Tibial nerve (tissue), 4 donors: Measurements from ENCODE around the gene NR2F2. TPM values are rescaled to one million over a fixed set of nuclear protein-coding genes. Genes with fewer than 3 reads are reported as not detected.

Experiments used
- DNase-seq, 2 donors: peaks; one replicate each; pipeline ENCODE4 v3.0.0-alpha.2; 2019; ENCODE audit warnings: low spot score in 2 of 2
- H3K27ac ChIP-seq, 4 donors: fragments of 200-600 bp; sonication (generic) in 3 of 4; one replicate each; pipeline ENCODE4 v1.5.1; 2017 to 2019; ENCODE audit warnings: mild to moderate bottlenecking in 1 of 4
- H3K27me3 ChIP-seq, 2 donors: fragments of 200-600 bp; sonication (generic) in 1 of 2; one replicate each; pipeline versions ENCODE4 v1.5.1 to v1.6.0; 2017 to 2019
- H3K36me3 ChIP-seq, 3 donors: fragments of 200-600 bp; sonication (generic); one replicate each; pipeline ENCODE4 v1.5.1; 2018 to 2019
- H3K4me1 ChIP-seq, 4 donors: fragments of 200-600 bp; sonication (generic) in 3 of 4; one replicate each; pipeline ENCODE4 v1.5.1; 2017 to 2019
- H3K4me3 ChIP-seq, 4 donors: fragments of 200-600 bp; sonication (generic) in 3 of 4; one replicate each; pipeline ENCODE4 v1.5.1; 2017 to 2019; ENCODE audit warnings: mild to moderate bottlenecking in 1 of 4, moderate library complexity in 1 of 4
- H3K9me3 ChIP-seq, 4 donors: fragments of 200-600 bp; sonication (generic) in 3 of 4; one replicate each; pipeline ENCODE4 v1.5.1; 2017 to 2019
- CTCF ChIP-seq, 5 experiments: fragments of 200-600 bp in 3 of 5; fragments of 450-650 bp in 2 of 5; sonication (generic) in 3 of 5; IDR thresholded peaks; one replicate each; pipeline ENCODE4 v1.5.1; 2016 to 2019; ENCODE audit warnings: antibody characterized with exemption in 5 of 5, mild to moderate bottlenecking in 3 of 5, moderate library complexity in 2 of 5
- EP300 ChIP-seq, 2 donors: sonication (generic); formaldehyde crosslinking; IDR thresholded peaks; one replicate each; pipeline ENCODE4 v1.6.1; 2017; ENCODE audit warnings: antibody characterized with exemption in 2 of 2, mild to moderate bottlenecking in 1 of 2
- POLR2A ChIP-seq, 2 donors: fragments of 450-650 bp; IDR thresholded peaks; one replicate each; pipeline ENCODE4 v1.6.1; 2017; ENCODE audit warnings: antibody characterized with exemption in 2 of 2, mild to moderate bottlenecking in 2 of 2, moderate library complexity in 2 of 2
- WGBS, 2 donors: methylation state at CpG; one replicate each; pipeline ENCODE4 v1.1.5; 2018; 5-methylcytosine and 5-hydroxymethylcytosine counted together
- total RNA-seq, 4 donors: library from RNA; depleted of rRNA; stranded (reverse); fragments of >200 nt; gene quantifications; one replicate each; pipeline ENCODE4 v1.1.0, GENCODE V29; 2016

The NR2F2 gene
- total RNA-seq, 4 donors from 2014 or later: 70.8 to 129 (median 124) TPM

GRCh38 chr15:96341513-96342405, 11.3 kb downstream of the NR2F2 start:
- no peak for DNase-seq

GRCh38 chr15:96342406-96343112, 12.1 kb downstream of the NR2F2 start:
- H3K27me3 ChIP-seq: no peaks in the 10 kb centered on the region
- no peak for DNase-seq
- H3K4me3 ChIP-seq: peak overlapping the region; percentile 48 to 89 (median 74)
- H3K9me3 ChIP-seq: no peaks in the 10 kb centered on the region
- 8 to 12% methylated on average over 16 of the region's 16 CpGs for WGBS, 2 donors
- TF ChIP-seq POLR2A (IDR thresholded peaks at IDR 0.05) (no peak), CTCF (IDR thresholded peaks at IDR 0.05) (no peak), EP300 (IDR thresholded peaks at IDR 0.05) (no peak)
- no peaks in the 10 kb centered on the region for H3K36me3 ChIP-seq
- H3K27ac ChIP-seq: peak overlapping the region; percentile 95 to 100 (median 98)
- peaks cover 0 to 13% (median 9%) of the 10 kb centered on the region in 4 donors for H3K4me1 ChIP-seq

More at GRCh38 chr15:96341513-96342405, 11.3 kb downstream of the NR2F2 start:
- Histone ChIP-seq H3K9me3 (no peaks in the 10 kb centered on the region), H3K27ac (peak overlapping the region; percentile 95 to 100 (median 98)), H3K27me3 (no peaks in the 10 kb centered on the region), H3K4me3 (peak overlapping the region; percentile 48 to 89 (median 74)), H3K4me1 (peaks cover 0 to 13% (median 9%) of the 10 kb centered on the region in 4 donors), H3K36me3 (peaks cover 0 to 8% (median 0%) of the 10 kb centered on the region in 3 donors)
- 2 to 9% methylated on average over 39 of the region's 41 CpGs for whole genome bisulfite sequencing, 2 donors
- peak in 1 of 2 donors; percentile 65 for TF ChIP-seq EP300 (IDR thresholded peaks at IDR 0.05)
- TF ChIP-seq CTCF (IDR thresholded peaks at IDR 0.05): no peak
- no peak for TF ChIP-seq POLR2A (IDR thresholded peaks at IDR 0.05)

- peaks cover 0 to 21% (median 11%) of the 10 kb centered on the region in 4 donors for H3K4me1 ChIP-seq
- peak overlapping the region; percentile 95 to 100 (median 98) for H3K27ac ChIP-seq
These were observed 12.9 kb downstream of the NR2F2 start for GRCh38 chr15:96343113-96344059.

GRCh38 chr15:96344060-96344705, 13.7 kb downstream of the NR2F2 start:
- Histone ChIP-seq H3K27me3 (no peaks in the 10 kb centered on the region), H3K4me1 (peaks cover 0 to 29% (median 14%) of the 10 kb centered on the region in 4 donors), H3K4me3 (peak overlapping the region; percentile 48 to 89 (median 74)), H3K27ac (peak overlapping the region; percentile 95 to 100 (median 98)), H3K36me3 (no peaks in the 10 kb centered on the region), H3K9me3 (no peaks in the 10 kb centered on the region)
- DNase-seq: no peak
- TF ChIP-seq POLR2A (IDR thresholded peaks at IDR 0.05) (no peak), EP300 (IDR thresholded peaks at IDR 0.05) (peak in 1 of 2 donors; percentile 3)
- WGBS, 2 donors: 10% methylated on average over 31 of the region's 31 CpGs

More at GRCh38 chr15:96343113-96344059, 12.9 kb downstream of the NR2F2 start:
- Histone ChIP-seq H3K36me3 (no peaks in the 10 kb centered on the region), H3K27me3 (no peaks in the 10 kb centered on the region), H3K9me3 (no peaks in the 10 kb centered on the region), H3K4me3 (peak overlapping the region; percentile 48 to 89 (median 74))
- WGBS, 2 donors: 7 to 19% methylated on average over 40 to 47 of the region's 47 CpGs
- TF ChIP-seq EP300 (IDR thresholded peaks at IDR 0.05) (peak in 1 of 2 donors; percentile 33), POLR2A (IDR thresholded peaks at IDR 0.05) (no peak)
- DNase-seq: no peak

GRCh38 chr15:96344706-96345559, 14.4 kb downstream of the NR2F2 start:
- 7 to 9% methylated on average over 18 to 22 of the region's 22 CpGs for WGBS, 2 donors
- H3K27me3 ChIP-seq: no peaks in the 10 kb centered on the region
- H3K36me3 ChIP-seq: no peaks in the 10 kb centered on the region
- H3K4me1 ChIP-seq: peaks cover 0 to 36% (median 15%) of the 10 kb centered on the region in 4 donors
- peak overlapping the region; percentile 48 to 89 (median 74) for H3K4me3 ChIP-seq
- peak overlapping the region; percentile 95 to 100 (median 98) for H3K27ac ChIP-seq
- no peaks in the 10 kb centered on the region for H3K9me3 ChIP-seq
- no peak for DNase-seq
- TF ChIP-seq POLR2A (IDR thresholded peaks at IDR 0.05) (no peak), CTCF (IDR thresholded peaks at IDR 0.05) (peak in 1 of 5 experiments; percentile 19), EP300 (IDR thresholded peaks at IDR 0.05) (no peak)
